Pancreas (tissue), 10 donors: ENCODE results near the gene CRYL1. TPM values are rescaled to one million over a fixed set of nuclear protein-coding genes. Genes with fewer than 3 reads are reported as not detected.

Experiments
- ATAC-seq, 4 donors: fragments of 200-7000 bp; cut with Tn5 transposase; one replicate each; pipeline versions ENCODE4 v1.8.0 to v1.9.1; 2020; ENCODE audit warnings: mild to moderate bottlenecking in 4 of 4, moderate library complexity in 4 of 4
- DNase-seq, 6 donors: peaks; one replicate each; pipeline ENCODE4 v3.0.0-alpha.2; 2020
- FAIRE-seq: peaks from 2 replicates; lab custom pipeline; 2012; peaks lifted over from hg19 to GRCh38; lab: Jason Lieb, UNC
- H3K27ac ChIP-seq, 4 donors: fragments of 200-600 bp; sonication (generic); 1 replicate in 3 of 4; 2 replicates in 1 of 4; pipeline versions ENCODE4 v1.5.0 to v1.8.0; 2020
- H3K27me3 ChIP-seq, 4 donors: fragments of 200-600 bp; one replicate each; pipeline ENCODE4 v1.8.0; 2021
- H3K36me3 ChIP-seq, 3 donors: fragments of 200-600 bp; sonication (generic) in 1 of 3; one replicate each; pipeline versions ENCODE4 v1.5.0 to v1.8.0; 2020 to 2021
- H3K4me1 ChIP-seq, 3 donors: fragments of 200-600 bp; one replicate each; pipeline ENCODE4 v1.8.0; 2021
- H3K4me3 ChIP-seq, 4 donors: fragments of 200-600 bp; sonication (generic) in 2 of 4; one replicate each; pipeline versions ENCODE4 v1.5.0 to v1.8.0; 2020 to 2021
- H3K9me3 ChIP-seq, 4 donors: fragments of 200-600 bp; one replicate each; pipeline ENCODE4 v1.8.0; 2021
- CTCF ChIP-seq, 4 donors: fragments of 200-600 bp; sonication (generic) in 3 of 4; IDR thresholded peaks; one replicate each; pipeline versions ENCODE4 v1.5.0 to v1.8.0; 2021; ENCODE audit warnings: antibody characterized with exemption in 4 of 4
- WGBS, 2 donors: extraction: QIAGEN DNeasy Blood & Tissue Kit; methylation state at CpG; one replicate each; pipeline ENCODE4 v1.1.7; 2013; 5-methylcytosine and 5-hydroxymethylcytosine counted together
- intact Hi-C, 3 donors: fragments of 100-400 bp; cut with DNase I; formaldehyde crosslinking; loops; one replicate each; pipeline versions ENCODE4 v1.11.1 to v1.14.2; 2022
- polyA plus RNA-seq, 2 donors: library from polyadenylated mRNA; stranded (reverse); fragments of 200-250 nt; gene quantifications; one replicate each; pipeline ENCODE4 v1.2.3, GENCODE V29; 2013
- total RNA-seq, 6 donors: library from RNA; stranded (reverse); fragmentation: NEBNext Ultra II Directional in 4 of 6; extraction: Animal tissue kit (Norgen Biotek cat#: 25700) in 4 of 6; gene quantifications; one replicate each; pipeline versions ENCODE4 v1.2.1 to v1.2.4, GENCODE V29; 2021 to 2023
- donor health status: healthy with polysubstance abuse.
- donor health status: DM: no; HTN: no; CAD: no; lungs with moderate emphysema.
- donor health status: DM: no; HTN: no; CAD: no.
- donor health status: control.
- donor health status: control.
- donor health status: Bipolar disorder and iron deficiency.
- donor health status: DM: yes; HTN: yes; CAD: no.
- donor health status: DM: no; HTN: no; CAD: no.
- donor health status: DM: no; HTN: no; CAD: no.
- donor health status: DM: yes; HTN: yes; CAD: no.

Gene CRYL1
- total and polyA plus RNA-seq, 8 donors: 12.8 to 31.7 (median 19.3) TPM

- DNase-seq: no peak
- Histone ChIP-seq H3K36me3 (no peaks in the 10 kb centered on the region), H3K27ac (no peak overlapping the region), H3K27me3 (no peaks in the 10 kb centered on the region), H3K9me3 (no peaks in the 10 kb centered on the region), H3K4me1 (no peaks in the 10 kb centered on the region), H3K4me3 (no peak overlapping the region)
- TF ChIP-seq CTCF (IDR thresholded peaks at IDR 0.05): no peak
- no peak for FAIRE-seq
- no peak for ATAC-seq
- WGBS, 2 donors: 88 to 92% methylated on average over 13 of the region's 13 CpGs
- intact Hi-C loops: no loop called here
Observed at GRCh38 chr13:20404488-20405222, 121.0 kb downstream of the CRYL1 start.

GRCh38 chr13:20403826-20404225 lies 121.8 kb downstream of the CRYL1 start:
- Histone ChIP-seq H3K27ac (no peak overlapping the region), H3K4me1 (no peaks in the 10 kb centered on the region), H3K36me3 (no peaks in the 10 kb centered on the region), H3K4me3 (no peak overlapping the region), H3K27me3 (no peaks in the 10 kb centered on the region), H3K9me3 (no peaks in the 10 kb centered on the region)
- DNase-seq (no peak), ATAC-seq (no peak), FAIRE-seq (no peak)
- WGBS, 2 donors: 84 to 91% methylated on average over 10 of the region's 10 CpGs
- TF ChIP-seq CTCF (IDR thresholded peaks at IDR 0.05): no peak
- intact Hi-C loops: no loop called here

- H3K4me3 ChIP-seq: no peak overlapping the region
- H3K4me1 ChIP-seq: no peaks in the 10 kb centered on the region
- ATAC-seq (no peak), FAIRE-seq (no peak), DNase-seq (no peak)
- intact Hi-C loops: no loop called here
- no peaks in the 10 kb centered on the region for H3K27me3 ChIP-seq
- 89 to 93% methylated on average over 5 of the region's 5 CpGs for WGBS, 2 donors
- no peaks in the 10 kb centered on the region for H3K9me3 ChIP-seq
- no peaks in the 10 kb centered on the region for H3K36me3 ChIP-seq
- H3K27ac ChIP-seq: no peak overlapping the region
- no peak for TF ChIP-seq CTCF (IDR thresholded peaks at IDR 0.05)
Observed at GRCh38 chr13:20402881-20403280, 122.8 kb downstream of the CRYL1 start.

GRCh38 chr13:20401931-20402856 lies 123.5 kb downstream of the CRYL1 start:
- H3K36me3 ChIP-seq: no peaks in the 10 kb centered on the region
- H3K4me1 ChIP-seq: no peaks in the 10 kb centered on the region
- H3K27ac ChIP-seq: no peak overlapping the region
- intact Hi-C loops: no loop called here
- peak in 2 of 4 donors; percentile 40 to 45 for ATAC-seq
- H3K4me3 ChIP-seq: no peak overlapping the region
- TF ChIP-seq CTCF (IDR thresholded peaks at IDR 0.05): no peak
- no peak for DNase-seq
- H3K9me3 ChIP-seq: no peaks in the 10 kb centered on the region
- 84 to 92% methylated on average over 21 of the region's 21 CpGs for WGBS, 2 donors
- no peaks in the 10 kb centered on the region for H3K27me3 ChIP-seq
- FAIRE-seq: no peak
